ENCODE data around the gene CFAP299.
"Not testable (repeated sequence)": the region's sequence is repeated elsewhere in the genome, so short reads cannot be mapped to it uniquely, and the experiment has no call there.

DNA sequence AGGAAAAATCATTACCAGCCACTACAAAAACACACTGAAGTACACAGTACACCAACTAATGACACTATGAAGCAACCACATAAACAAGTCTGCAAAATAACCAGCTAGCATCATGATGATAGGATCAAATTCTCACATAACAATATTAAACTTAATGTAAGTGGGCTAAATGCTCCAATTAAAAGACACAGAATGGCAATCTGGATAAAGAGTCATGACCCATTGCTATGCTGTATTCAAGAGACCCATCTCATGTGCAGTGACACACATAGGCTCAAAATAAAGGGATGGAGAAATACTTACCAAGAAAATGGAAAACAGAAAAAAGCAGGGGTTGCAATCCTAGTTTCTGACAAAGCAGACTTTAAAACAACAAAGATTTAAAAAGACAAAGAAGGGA, 7.2 kb downstream of the CFAP299 start:
- TF ChIP-seq CTCF (conservative IDR thresholded peaks at IDR 0.05; ENCODE audit: low read length); EZH2phosphoT487 (IDR thresholded peaks at IDR 0.05; ENCODE audit: borderline replicate concordance): not testable (repeated sequence)

Data from Loucy (cell line).